ENCODE data around the gene BPIFB3. TPM values are rescaled to one million over a fixed set of nuclear protein-coding genes. Genes with fewer than 3 reads are reported as not detected.

Gene BPIFB3
- total and polyA plus RNA-seq, 9 donors = 0.07 to 0.09 (median 0.08) TPM; not detected in 6

DNA sequence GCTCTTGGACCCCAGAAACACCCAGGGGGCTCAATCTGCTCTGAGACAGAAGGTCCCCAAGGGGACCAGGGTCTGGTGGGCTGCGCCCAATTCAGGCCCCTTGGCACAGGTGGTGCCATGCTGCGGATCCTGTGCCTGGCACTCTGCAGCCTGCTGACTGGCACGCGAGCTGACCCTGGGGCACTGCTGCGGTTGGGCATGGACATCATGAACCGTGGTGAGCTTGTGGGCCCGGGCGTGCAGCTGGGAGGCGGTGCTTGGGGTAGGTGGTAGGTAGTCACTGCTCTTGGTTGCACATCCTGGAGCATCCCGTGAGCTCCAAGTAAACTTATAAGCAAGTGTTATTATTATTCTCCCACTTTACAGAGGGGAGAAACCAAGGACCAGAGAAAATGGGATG, 22.2 kb upstream of the BPIFB3 start, which contains the start of gene BPIFB6:
TSS of gene BPIFB6 (plus strand) at position 118 of the 400 bp plus-strand sequence. CDS start at position 118, 0 bp downstream.
- 84% methylated on average over 8 of the region's 10 CpGs for WGBS (ENCODE audit: insufficient coverage)
- Histone ChIP-seq H3K27me3 (ENCODE audit: control insufficient read depth, insufficient read depth, low read length) (peaks cover 11% of the 10 kb centered on the region), H3K36me3 (ENCODE audit: control insufficient read depth, insufficient read depth, low read length) (no peaks in the 10 kb centered on the region), H3K4me3 (ENCODE audit: low read length) (no peak within 1 kb of the TSS), H3K9me3 (replicated peaks; ENCODE audit: control insufficient read depth, low read depth, low read length) (no peaks in the 10 kb centered on the region), H3K27ac (ENCODE audit: low read length) (no peak within 1 kb of the TSS), H3K4me1 (ENCODE audit: control insufficient read depth, insufficient read depth, low read length) (no peaks in the 10 kb centered on the region)
- no peak for DNase-seq

DNA sequence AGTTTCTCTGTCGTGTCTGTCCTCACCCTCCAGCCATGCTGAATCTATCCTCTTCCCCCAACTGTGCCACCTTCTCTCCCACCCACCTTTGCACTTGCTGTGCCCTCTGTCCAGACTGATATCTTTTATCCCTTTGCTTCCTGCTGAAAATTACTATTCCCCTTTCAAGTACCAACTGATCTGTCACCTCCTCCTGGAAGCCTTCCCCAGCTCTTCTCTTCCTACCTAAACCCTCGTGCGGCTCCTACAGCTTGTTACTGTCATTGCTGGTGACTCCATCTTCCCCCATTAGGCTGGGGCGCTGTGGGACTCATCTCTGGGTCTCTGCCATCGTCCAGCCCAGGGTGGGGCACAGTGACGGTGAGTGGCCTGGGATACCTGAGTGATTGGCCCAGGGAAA, 21.1 kb upstream of the BPIFB3 start:
- Histone ChIP-seq H3K36me3 (ENCODE audit: control insufficient read depth, insufficient read depth, low read length) (no peaks in the 10 kb centered on the region), H3K27me3 (ENCODE audit: control insufficient read depth, insufficient read depth, low read length) (peaks cover 14% of the 10 kb centered on the region), H3K4me1 (ENCODE audit: control insufficient read depth, insufficient read depth, low read length) (no peaks in the 10 kb centered on the region), H3K4me3 (ENCODE audit: low read length) (no peak overlapping the region), H3K9me3 (replicated peaks; ENCODE audit: control insufficient read depth, low read depth, low read length) (no peaks in the 10 kb centered on the region), H3K27ac (ENCODE audit: low read length) (no peak overlapping the region)
- no peak for DNase-seq
- WGBS (ENCODE audit: insufficient coverage) = 76% methylated on average over 4 of the region's 6 CpGs

- Histone ChIP-seq H3K27ac (ENCODE audit: low read length) (no peak overlapping the region), H3K9me3 (replicated peaks; ENCODE audit: control insufficient read depth, low read depth, low read length) (no peaks in the 10 kb centered on the region), H3K27me3 (ENCODE audit: control insufficient read depth, insufficient read depth, low read length) (peaks cover 14% of the 10 kb centered on the region), H3K4me3 (ENCODE audit: low read length) (no peak overlapping the region), H3K36me3 (ENCODE audit: control insufficient read depth, insufficient read depth, low read length) (no peaks in the 10 kb centered on the region), H3K4me1 (ENCODE audit: control insufficient read depth, insufficient read depth, low read length) (no peaks in the 10 kb centered on the region)
- 70% methylated on average over 5 of the region's 5 CpGs for whole genome bisulfite sequencing (ENCODE audit: insufficient coverage)
- no peak for DNase-seq
Measured at GRCh38 chr20:33033381-33033780, 20.3 kb upstream of the BPIFB3 start.

DNA sequence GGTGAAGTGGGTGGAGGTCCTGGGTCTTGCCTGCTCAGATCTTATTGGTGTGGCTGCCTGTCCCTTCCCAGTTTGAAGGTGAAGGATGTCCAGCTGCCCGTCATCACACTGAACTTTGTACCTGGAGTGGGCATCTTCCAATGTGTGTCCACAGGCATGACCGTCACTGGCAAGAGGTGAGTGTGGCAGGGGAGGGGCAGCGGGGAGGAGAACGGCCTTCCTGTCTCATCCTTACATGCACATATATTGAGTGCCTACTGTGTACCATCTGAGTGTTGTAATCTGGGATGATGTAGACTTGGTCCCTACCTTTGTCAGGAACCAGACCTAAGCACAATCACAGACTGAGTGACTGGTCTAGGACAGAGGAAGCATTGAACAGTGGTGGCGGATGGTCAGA, 19.6 kb upstream of the BPIFB3 start:
- WGBS (ENCODE audit: insufficient coverage) = 81% methylated on average over 3 of the region's 5 CpGs
- peaks cover 14% of the 10 kb centered on the region for H3K27me3 ChIP-seq (ENCODE audit: control insufficient read depth, insufficient read depth, low read length)
- DNase-seq = no peak
- H3K9me3 ChIP-seq (replicated peaks; ENCODE audit: control insufficient read depth, low read depth, low read length) = no peaks in the 10 kb centered on the region
- H3K4me3 ChIP-seq (ENCODE audit: low read length) = no peak overlapping the region
- no peaks in the 10 kb centered on the region for H3K36me3 ChIP-seq (ENCODE audit: control insufficient read depth, insufficient read depth, low read length)
- H3K27ac ChIP-seq (ENCODE audit: low read length) = no peak overlapping the region
- H3K4me1 ChIP-seq (ENCODE audit: control insufficient read depth, insufficient read depth, low read length) = no peaks in the 10 kb centered on the region

- Histone ChIP-seq H3K27me3 (ENCODE audit: control insufficient read depth, insufficient read depth, low read length) (peaks cover 10% of the 10 kb centered on the region), H3K36me3 (ENCODE audit: control insufficient read depth, insufficient read depth, low read length) (no peaks in the 10 kb centered on the region), H3K27ac (ENCODE audit: low read length) (no peak overlapping the region), H3K9me3 (replicated peaks; ENCODE audit: control insufficient read depth, low read depth, low read length) (no peaks in the 10 kb centered on the region), H3K4me1 (ENCODE audit: control insufficient read depth, insufficient read depth, low read length) (no peaks in the 10 kb centered on the region), H3K4me3 (ENCODE audit: low read length) (no peak overlapping the region)
- no peak for DNase-seq
- 83% methylated on average over 5 of the region's 6 CpGs for WGBS (ENCODE audit: insufficient coverage)
Measured at GRCh38 chr20:33034901-33035492, 18.7 kb upstream of the BPIFB3 start.

DNA sequence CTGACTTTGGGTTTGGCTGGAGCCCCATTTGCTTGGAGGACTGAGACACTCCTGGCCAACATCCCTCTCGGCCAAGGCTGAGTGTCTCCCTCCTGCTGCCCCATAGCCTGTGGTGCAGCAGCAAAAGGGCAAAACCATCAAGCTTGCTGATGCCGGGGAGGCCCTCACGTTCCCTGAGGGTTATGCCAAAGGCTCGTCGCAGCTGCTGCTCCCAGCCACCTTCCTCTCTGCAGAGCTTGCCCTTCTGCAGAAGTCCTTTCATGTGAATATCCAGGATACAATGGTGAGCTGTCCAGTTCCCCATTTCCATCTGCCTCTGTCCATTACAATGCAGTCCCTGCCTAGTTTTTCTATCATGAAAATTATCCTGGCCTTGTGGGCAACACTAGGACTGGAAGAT, 16.2 kb upstream of the BPIFB3 start:
- Histone ChIP-seq H3K9me3 (replicated peaks; ENCODE audit: control insufficient read depth, low read depth, low read length) (no peaks in the 10 kb centered on the region), H3K36me3 (ENCODE audit: control insufficient read depth, insufficient read depth, low read length) (no peaks in the 10 kb centered on the region), H3K27ac (ENCODE audit: low read length) (no peak overlapping the region), H3K27me3 (ENCODE audit: control insufficient read depth, insufficient read depth, low read length) (peaks cover 8% of the 10 kb centered on the region), H3K4me1 (ENCODE audit: control insufficient read depth, insufficient read depth, low read length) (no peaks in the 10 kb centered on the region), H3K4me3 (ENCODE audit: low read length) (no peak overlapping the region)
- 61% methylated on average over 5 of the region's 5 CpGs for WGBS (ENCODE audit: insufficient coverage)
- no peak for DNase-seq

- peaks cover 6% of the 10 kb centered on the region for H3K27me3 ChIP-seq (ENCODE audit: control insufficient read depth, insufficient read depth, low read length)
- no peaks in the 10 kb centered on the region for H3K36me3 ChIP-seq (ENCODE audit: control insufficient read depth, insufficient read depth, low read length)
- no peak overlapping the region for H3K4me3 ChIP-seq (ENCODE audit: low read length)
- 77% methylated on average over 4 of the region's 4 CpGs for WGBS (ENCODE audit: insufficient coverage)
- no peak for DNase-seq
- no peak overlapping the region for H3K27ac ChIP-seq (ENCODE audit: low read length)
- H3K4me1 ChIP-seq (ENCODE audit: control insufficient read depth, insufficient read depth, low read length) = no peaks in the 10 kb centered on the region
- no peaks in the 10 kb centered on the region for H3K9me3 ChIP-seq (replicated peaks; ENCODE audit: control insufficient read depth, low read depth, low read length)
Measured at GRCh38 chr20:33038243-33038642, 15.5 kb upstream of the BPIFB3 start.

GRCh38 chr20:33042430-33042829, 11.3 kb upstream of the BPIFB3 start:
- no peak overlapping the region for H3K4me3 ChIP-seq (ENCODE audit: low read length)
- no peaks in the 10 kb centered on the region for H3K4me1 ChIP-seq (ENCODE audit: control insufficient read depth, insufficient read depth, low read length)
- H3K27ac ChIP-seq (ENCODE audit: low read length) = no peak overlapping the region
- no peak for DNase-seq
- WGBS (ENCODE audit: insufficient coverage) = 100% methylated on average over 1 of the region's 3 CpGs
- peaks cover 3% of the 10 kb centered on the region for H3K27me3 ChIP-seq (ENCODE audit: control insufficient read depth, insufficient read depth, low read length)
- H3K9me3 ChIP-seq (replicated peaks; ENCODE audit: control insufficient read depth, low read depth, low read length) = peaks cover 2% of the 10 kb centered on the region
- H3K36me3 ChIP-seq (ENCODE audit: control insufficient read depth, insufficient read depth, low read length) = no peaks in the 10 kb centered on the region

- Histone ChIP-seq H3K4me3 (ENCODE audit: low read length) (no peak overlapping the region), H3K27me3 (ENCODE audit: control insufficient read depth, insufficient read depth, low read length) (peaks cover 3% of the 10 kb centered on the region), H3K36me3 (ENCODE audit: control insufficient read depth, insufficient read depth, low read length) (no peaks in the 10 kb centered on the region), H3K4me1 (ENCODE audit: control insufficient read depth, insufficient read depth, low read length) (no peaks in the 10 kb centered on the region), H3K27ac (ENCODE audit: low read length) (no peak overlapping the region), H3K9me3 (replicated peaks; ENCODE audit: control insufficient read depth, low read depth, low read length) (peaks cover 2% of the 10 kb centered on the region)
- no CpG with 5 or more reads among the region's 2 CpGs for WGBS (ENCODE audit: insufficient coverage)
- no peak for DNase-seq
Measured at GRCh38 chr20:33042983-33043730, 10.5 kb upstream of the BPIFB3 start.

- 40% methylated on average over 1 of the region's 1 CpG for WGBS (ENCODE audit: insufficient coverage)
- Histone ChIP-seq H3K36me3 (ENCODE audit: control insufficient read depth, insufficient read depth, low read length) (no peaks in the 10 kb centered on the region), H3K27ac (ENCODE audit: low read length) (no peak overlapping the region), H3K27me3 (ENCODE audit: control insufficient read depth, insufficient read depth, low read length) (peaks cover 3% of the 10 kb centered on the region), H3K9me3 (replicated peaks; ENCODE audit: control insufficient read depth, low read depth, low read length) (peaks cover 2% of the 10 kb centered on the region), H3K4me3 (ENCODE audit: low read length) (no peak overlapping the region), H3K4me1 (ENCODE audit: control insufficient read depth, insufficient read depth, low read length) (no peaks in the 10 kb centered on the region)
- DNase-seq = no peak
Measured at GRCh38 chr20:33043731-33044181, 9.9 kb upstream of the BPIFB3 start.
